ENCODE data around the gene GRXCR1.

- TF ChIP-seq EZH2phosphoT487 (IDR thresholded peaks at IDR 0.05; ENCODE audit: borderline replicate concordance) (no peak), CTCF (conservative IDR thresholded peaks at IDR 0.05; ENCODE audit: low read length) (no peak)
Measured at GRCh38 chr4:42881253-42881652, 11.3 kb upstream of the GRXCR1 start.

All from Loucy (cell line).